Measurements from ENCODE around the gene ZBTB20.

GRCh38 chr3:114363554-114364202, 783.4 kb downstream of the ZBTB20 start:
- TF ChIP-seq POLR2AphosphoS5 (IDR thresholded peaks at IDR 0.05) (no peak), CTCF (IDR thresholded peaks at IDR 0.05) (no peak)
